PC-3 (cell line): Measurements from ENCODE around the gene ADGRG1. TPM values are rescaled to one million over a fixed set of nuclear protein-coding genes. Genes with fewer than 3 reads are reported as not detected.

ENCODE experiments used
- ATAC-seq: fragments of 200-7000 bp; cut with Tn5 transposase; 2 replicates; pipeline ENCODE4 v1.9.1; 2020; ENCODE audit warnings: mild to moderate bottlenecking, moderate library complexity
- BruUV-seq: library from RNA; stranded (reverse); fragments of 400-500 nt; replicated peaks from 2 replicates; lab custom pipeline; 2021; lab: Mats Ljungman, UMichigan
- CTCF ChIA-PET: fragments of 300-600 bp; sonication (Branson Sonifier 250); formaldehyde crosslinking; loops from one replicate; lab custom pipeline; 2022; ENCODE audit warnings: antibody characterized with exemption; lab: Charles Lee
- POLR2A ChIA-PET: fragments of 300-600 bp; sonication (Branson Sonifier 250); formaldehyde crosslinking; loops from one replicate; lab custom pipeline; 2022; ENCODE audit warnings: antibody characterized with exemption; ENCODE audit not compliant: unreplicated experiment; lab: Charles Lee
- DNase-seq: peaks from one replicate; pipeline ENCODE4 v3.0.0-alpha.2; 2015
- H2AFZ ChIP-seq: fragments of 300-600 bp; sonication (generic); 2 replicates; pipeline ENCODE4 v1.6.0; 2016; ENCODE audit warnings: antibody characterized with exemption, low read length
- H3F3A ChIP-seq: fragments of 300-600 bp; sonication (generic); one replicate; pipeline ENCODE4 v1.6.0; 2017; ENCODE audit warnings: antibody characterized with exemption, low read length, control low read depth, mild to moderate bottlenecking; ENCODE audit not compliant: unreplicated experiment
- H3K27ac ChIP-seq: fragments of 300-600 bp; sonication (generic); 2 replicates; pipeline ENCODE4 v1.5.1; 2016; ENCODE audit warnings: mild to moderate bottlenecking, low read length
- H3K27me3 ChIP-seq: fragments of 300-600 bp; sonication (generic); 2 replicates; pipeline ENCODE4 v1.6.1; 2016; ENCODE audit warnings: low read length, mixed read lengths
- H3K36me3 ChIP-seq: fragments of 300-600 bp; sonication (generic); 2 replicates; pipeline ENCODE4 v1.6.1; 2016; ENCODE audit warnings: low read depth, mixed run types, low read length, mixed read lengths
- H3K4me1 ChIP-seq: fragments of 300-600 bp; sonication (generic); 2 replicates; pipeline ENCODE4 v1.5.1; 2016; ENCODE audit warnings: low read length; ENCODE audit not compliant: insufficient read depth
- H3K4me2 ChIP-seq: fragments of 300-600 bp; sonication (generic); 2 replicates; pipeline ENCODE4 v1.6.0; 2016; ENCODE audit warnings: low read length
- H3K4me3 ChIP-seq: fragments of 300-600 bp; sonication (generic); 2 replicates; pipeline ENCODE4 v1.5.1; 2016; ENCODE audit warnings: mild to moderate bottlenecking, low read length, mixed read lengths
- H3K79me2 ChIP-seq: fragments of 300-600 bp; sonication (generic); 2 replicates; pipeline ENCODE4 v1.6.1; 2017; ENCODE audit warnings: low read length, mixed read lengths
- H3K9ac ChIP-seq: fragments of 300-600 bp; sonication (generic); 2 replicates; pipeline ENCODE4 v1.6.0; 2016; ENCODE audit warnings: mild to moderate bottlenecking, low read length
- H3K9me2 ChIP-seq: fragments of 300-600 bp; sonication (generic); replicated peaks from 2 replicates; pipeline ENCODE4 v1.6.1; 2016; ENCODE audit warnings: mixed run types, low read length, mixed read lengths
- H3K9me3 ChIP-seq: fragments of 300-600 bp; sonication (generic); 2 replicates; pipeline ENCODE4 v1.6.1; 2016; ENCODE audit warnings: low read length, mixed read lengths
- H4K20me1 ChIP-seq: fragments of 300-600 bp; sonication (generic); 2 replicates; pipeline ENCODE4 v1.6.1; 2016; ENCODE audit warnings: low read length, mixed read lengths
- CTCF ChIP-seq: fragments of 300-600 bp; sonication (generic); conservative IDR thresholded peaks from 2 replicates; pipeline ENCODE4 v1.5.1; 2017; ENCODE audit warnings: antibody characterized with exemption, low read depth, mild to moderate bottlenecking, low read length
- EZH2 ChIP-seq: fragments of 300-600 bp; sonication (generic); IDR thresholded peaks from one replicate; pipeline ENCODE4 v1.6.1; 2017; ENCODE audit warnings: antibody characterized with exemption, mild to moderate bottlenecking, low read length; ENCODE audit not compliant: unreplicated experiment
- EZH2phosphoT487 ChIP-seq: fragments of 300-600 bp; sonication (generic); IDR thresholded peaks from 2 replicates; pipeline ENCODE4 v1.6.1; 2018; ENCODE audit warnings: mild to moderate bottlenecking, antibody characterized with exemption, low read length, borderline replicate concordance
- intact Hi-C: fragments of 100-400 bp; cut with micrococcal nuclease; formaldehyde crosslinking; loops from 2 replicates; pipeline ENCODE4 v1.9.0; 2023
- total RNA-seq: library from RNA; depleted of rRNA; stranded (reverse); fragments of >200 nt; gene quantifications from 2 replicates; pipeline ENCODE4 v1.2.3, GENCODE V29; 2014

The ADGRG1 gene
- total RNA-seq, 1 experiment from 2014 or later: 33.7 TPM

GRCh38 chr16:57695680-57696069 is 67.2 kb downstream of the ADGRG1 start:
- Histone ChIP-seq H3K9me2 (no peaks in the 10 kb centered on the region), H3K4me1 (no peaks in the 10 kb centered on the region), H3K27ac (no peak overlapping the region), H3K4me3 (no peak overlapping the region), H3K36me3 (no peaks in the 10 kb centered on the region), H3F3A (no peaks in the 10 kb centered on the region), H3K79me2 (no peaks in the 10 kb centered on the region), H3K4me2 (no peak overlapping the region), H3K9me3 (no peaks in the 10 kb centered on the region), H3K27me3 (no peaks in the 10 kb centered on the region), H4K20me1 (no peaks in the 10 kb centered on the region), H2AFZ (no peak overlapping the region), H3K9ac (no peak overlapping the region)
- ATAC-seq (no peak), DNase-seq (no peak)
- intact Hi-C loops: no loop called here
- ChIA-PET POLR2A (no interaction called here), CTCF (no interaction called here)
- no peak for TF ChIP-seq CTCF
- BruUV-seq: no TSS peak

DNA sequence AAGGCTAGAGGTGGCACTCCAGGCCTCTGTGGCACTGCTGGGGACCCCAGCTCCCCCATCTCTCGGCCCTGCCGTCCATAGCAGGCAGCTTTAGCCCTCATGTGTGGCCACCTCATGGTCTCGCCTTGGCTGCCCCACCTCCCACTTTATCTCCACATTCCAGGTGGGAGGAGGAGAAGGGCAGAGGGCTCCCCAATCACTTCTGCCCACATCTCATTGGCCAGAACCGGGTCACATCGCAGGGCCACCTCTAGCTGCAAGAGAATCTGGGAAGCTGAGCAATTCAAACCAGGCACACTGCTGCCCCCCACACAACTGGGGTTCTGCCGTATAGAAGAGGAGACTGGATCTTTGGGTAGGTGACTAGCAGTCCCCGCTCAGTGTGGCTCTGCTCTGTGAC is 67.8 kb downstream of the ADGRG1 start:
- POLR2A ChIA-PET: no interaction called here

GRCh38 chr16:57697896-57698537 is 69.6 kb downstream of the ADGRG1 start:
- no peak for DNase-seq
- H3K27me3 ChIP-seq: no peaks in the 10 kb centered on the region
- no peaks in the 10 kb centered on the region for H3K4me1 ChIP-seq
- no peak overlapping the region for H3K9ac ChIP-seq
- no peak for ATAC-seq
- H4K20me1 ChIP-seq: no peaks in the 10 kb centered on the region
- H3K4me3 ChIP-seq: no peak overlapping the region
- H3K9me3 ChIP-seq: no peaks in the 10 kb centered on the region
- H3K27ac ChIP-seq: no peak overlapping the region
- no peaks in the 10 kb centered on the region for H3K79me2 ChIP-seq
- H3F3A ChIP-seq: no peaks in the 10 kb centered on the region
- POLR2A ChIA-PET: no interaction called here
- CTCF ChIA-PET: no interaction called here
- no peak overlapping the region for H2AFZ ChIP-seq
- TF ChIP-seq EZH2 (no peak), CTCF (no peak)
- H3K36me3 ChIP-seq: no peaks in the 10 kb centered on the region
- intact Hi-C loops: no loop called here
- no peaks in the 10 kb centered on the region for H3K9me2 ChIP-seq
- no peak overlapping the region for H3K4me2 ChIP-seq
- no TSS peak for BruUV-seq

More for the DNA sequence above, 67.8 kb downstream of the ADGRG1 start:
- H3K9me3 ChIP-seq: no peaks in the 10 kb centered on the region
- no peaks in the 10 kb centered on the region for H4K20me1 ChIP-seq
- no peaks in the 10 kb centered on the region for H3K9me2 ChIP-seq
- intact Hi-C loops: no loop called here
- H3K4me2 ChIP-seq: no peak overlapping the region
- H3K36me3 ChIP-seq: no peaks in the 10 kb centered on the region
- H3K4me3 ChIP-seq: no peak overlapping the region
- ATAC-seq: no peak
- H3K27ac ChIP-seq: no peak overlapping the region
- no peak for DNase-seq
- no TSS peak for BruUV-seq
- no peaks in the 10 kb centered on the region for H3K79me2 ChIP-seq
- CTCF ChIA-PET: no interaction called here
- no peak overlapping the region for H2AFZ ChIP-seq
- H3K9ac ChIP-seq: no peak overlapping the region
- H3K4me1 ChIP-seq: no peaks in the 10 kb centered on the region
- TF ChIP-seq EZH2phosphoT487 (no peak), CTCF (no peak), EZH2 (no peak)
- no peaks in the 10 kb centered on the region for H3K27me3 ChIP-seq
- no peaks in the 10 kb centered on the region for H3F3A ChIP-seq
